ELR (cell line): ENCODE results near the gene RASGRF1.

Source experiments
- DNase-seq: peaks from one replicate; pipeline ENCODE4 v3.0.0-alpha.2; 2015; ENCODE audit warnings: low read depth

The RASGRF1 gene

GRCh38 chr15:78950902-78951840 is 139.4 kb downstream of the RASGRF1 start:
- peak; percentile 45 for DNase-seq

DNA sequence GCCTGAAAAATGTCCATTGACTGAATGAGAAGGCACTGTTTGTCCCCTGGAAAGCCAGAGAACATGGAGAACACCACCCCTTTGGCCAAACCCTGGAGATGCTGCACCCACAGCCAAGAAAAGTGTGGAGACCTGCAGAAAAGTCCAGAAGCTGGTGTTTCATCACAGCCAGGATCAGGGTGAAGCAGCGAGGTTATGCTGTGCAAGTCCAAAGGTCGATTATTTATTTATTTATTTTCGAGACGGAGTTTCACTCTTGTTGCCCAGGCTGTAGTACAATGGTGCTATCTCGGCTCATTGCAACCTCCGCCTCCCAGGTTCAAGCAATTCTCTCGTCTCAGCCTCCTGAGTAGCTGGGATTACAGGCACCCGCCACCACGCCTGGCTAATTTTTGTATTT is 140.2 kb downstream of the RASGRF1 start:
- DNase-seq, result no peak

- no peak for DNase-seq
These were observed 141.1 kb downstream of the RASGRF1 start for GRCh38 chr15:78949461-78949860.

DNA sequence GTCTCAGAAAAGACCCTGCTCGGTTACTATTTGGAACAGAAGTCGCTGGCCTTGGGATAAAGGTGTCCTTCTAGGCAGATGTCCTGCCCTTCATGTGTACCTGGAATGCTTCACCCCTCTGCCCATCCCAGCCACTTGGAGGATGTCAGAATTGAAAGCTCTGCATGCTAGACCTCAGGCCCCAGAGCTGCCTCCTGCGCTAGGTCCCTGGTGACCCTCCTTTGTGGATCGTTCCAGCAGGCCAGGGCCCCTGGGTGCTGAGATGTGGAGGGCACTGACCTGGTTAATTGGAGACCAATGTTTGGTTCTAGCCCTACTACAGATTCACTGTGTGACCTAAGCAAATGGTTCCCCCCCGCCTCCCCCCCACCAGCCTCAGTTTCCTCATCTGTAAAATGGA is 143.1 kb downstream of the RASGRF1 start:
- DNase-seq, result no peak

DNA sequence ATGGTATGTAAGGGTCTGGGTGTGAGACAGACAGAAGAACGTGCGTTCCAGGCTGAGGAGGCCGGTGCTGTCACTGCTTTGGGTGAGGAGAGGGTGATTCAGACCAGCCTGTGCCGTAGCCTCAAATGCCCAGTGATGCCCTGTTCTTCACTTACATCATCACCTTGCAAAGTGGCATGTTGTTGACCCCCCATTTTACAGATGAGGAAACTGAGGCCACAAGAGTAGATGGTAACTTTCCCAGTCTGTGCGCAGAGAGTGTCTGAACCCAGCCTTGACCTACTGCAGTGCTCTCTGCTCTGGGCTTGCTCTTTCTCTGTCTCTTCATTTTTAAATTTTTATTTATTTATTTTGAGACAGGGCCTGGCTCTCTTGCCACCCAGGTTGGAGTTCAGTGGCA is 144.1 kb downstream of the RASGRF1 start:
- DNase-seq, result no peak

DNA sequence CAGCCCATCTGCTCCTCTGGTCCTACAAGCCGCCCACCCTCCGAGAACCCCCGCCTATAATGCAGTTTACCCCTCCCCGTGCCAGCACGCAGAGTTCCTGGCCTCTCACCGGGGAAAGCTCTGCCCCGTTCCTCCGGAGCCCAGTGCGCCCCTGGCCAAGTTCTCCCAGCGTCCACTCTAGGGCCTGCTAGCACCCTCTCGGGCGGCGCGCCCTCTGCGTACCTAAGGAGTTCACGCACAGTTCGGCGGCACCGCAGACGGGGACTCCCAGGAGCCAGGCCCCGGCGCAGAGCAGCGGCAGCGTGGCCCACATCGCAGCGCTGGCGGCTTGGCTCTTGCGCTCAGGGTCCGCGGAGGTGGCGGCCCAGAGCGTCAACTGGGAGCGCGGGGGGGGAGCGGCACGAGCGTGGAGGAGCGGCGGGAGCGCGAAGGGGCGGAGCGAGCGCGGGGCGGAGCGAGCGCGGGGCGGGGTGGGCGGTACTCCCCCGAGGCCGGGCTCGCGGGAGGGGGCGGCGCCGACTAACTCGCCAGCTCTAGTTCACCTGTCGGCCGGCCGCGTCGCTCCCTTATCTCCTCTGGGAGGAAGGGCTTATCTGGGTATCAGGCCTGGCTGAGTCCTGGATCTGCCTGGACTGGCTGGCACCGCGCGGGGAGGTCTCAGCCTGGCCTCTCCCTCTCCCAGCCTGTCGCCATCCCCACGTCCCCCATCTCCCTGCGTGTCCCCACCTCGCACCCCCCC is 145.7 kb downstream of the RASGRF1 start, which contains the start of gene CTSH:
TSS of gene CTSH (minus strand) at position 378 of the 739 bp plus-strand sequence. CDS start at position 313, 65 bp downstream.
- peak; percentile 48 for DNase-seq

GRCh38 chr15:78944202-78944625 is 146.4 kb downstream of the RASGRF1 start:
- no peak for DNase-seq

DNA sequence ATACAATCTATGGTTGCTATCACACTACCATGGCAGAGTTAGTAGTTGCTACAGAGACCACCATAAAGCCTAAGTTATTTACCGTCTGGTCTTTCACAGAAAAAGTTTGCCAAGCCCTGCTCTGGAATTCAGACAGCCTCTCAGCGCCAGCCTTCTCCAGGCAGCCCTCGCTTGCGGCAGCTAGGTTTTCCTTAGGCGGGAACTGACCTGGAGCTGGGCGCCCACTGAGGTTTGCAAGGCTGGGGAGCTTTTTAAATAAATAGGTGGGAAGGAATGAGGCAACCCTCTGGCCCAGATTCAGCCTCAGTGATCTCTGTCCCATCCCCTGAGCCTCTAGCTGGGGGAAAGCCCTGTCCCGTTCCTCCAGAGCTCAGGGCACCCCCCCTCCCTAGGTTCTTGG is 146.9 kb downstream of the RASGRF1 start:
- DNase-seq, result no peak

DNA sequence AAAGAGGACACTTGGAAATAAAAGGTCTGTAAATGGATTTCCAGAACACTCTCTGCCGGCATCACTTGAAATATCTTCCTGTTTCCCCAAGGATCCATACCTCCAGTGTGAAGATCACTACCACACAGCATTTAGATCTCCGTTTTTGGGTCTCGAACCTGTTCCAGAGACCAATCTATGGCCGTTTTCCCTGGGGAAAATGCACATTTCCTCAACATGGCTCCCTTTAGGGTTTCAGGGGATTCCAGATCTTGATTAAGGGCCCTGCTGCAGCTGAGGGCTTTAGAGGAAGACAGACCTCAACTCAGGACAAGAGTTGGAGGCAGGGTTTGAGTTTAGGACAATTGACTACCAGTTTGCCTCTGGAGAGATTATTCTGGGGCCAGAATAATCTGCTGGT is 147.8 kb downstream of the RASGRF1 start:
- no peak for DNase-seq

DNA sequence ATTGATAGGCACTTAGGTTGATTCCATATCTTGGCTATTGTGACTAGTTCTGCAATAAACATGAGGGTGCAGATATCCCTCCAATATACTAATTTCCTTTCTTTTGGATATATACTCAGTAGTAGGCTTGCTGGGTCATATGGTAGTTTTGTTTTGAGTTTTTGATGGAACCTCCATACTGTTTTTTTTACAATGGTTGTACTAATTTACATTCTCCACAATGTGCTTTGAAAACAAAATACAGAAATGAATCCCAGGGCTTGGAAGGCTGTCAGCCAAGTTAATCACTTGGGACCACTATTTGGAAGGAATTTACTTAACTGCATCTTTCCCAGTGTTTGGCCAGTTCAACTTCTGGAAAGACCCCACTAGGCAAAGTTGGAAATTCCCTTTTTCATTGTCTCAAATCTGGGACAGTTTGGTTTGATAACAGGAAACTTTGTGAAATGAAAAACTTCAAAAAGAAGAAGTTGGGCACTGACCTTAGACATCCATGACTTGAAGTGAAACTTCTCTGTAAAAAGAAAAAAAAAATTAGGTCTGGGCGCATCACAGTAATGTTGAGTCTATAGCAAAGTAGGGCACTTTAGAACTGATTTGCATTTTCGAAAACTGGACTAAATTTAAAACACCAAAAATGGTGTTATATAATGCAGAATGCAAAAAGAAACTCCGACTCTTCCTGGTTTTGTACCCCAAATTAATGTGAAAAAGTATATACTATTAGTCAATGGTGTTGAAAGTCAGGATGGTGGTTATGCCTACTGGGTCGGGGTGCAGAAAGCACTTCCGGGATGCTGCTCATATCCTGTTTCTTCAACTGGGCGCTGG is 151.7 kb downstream of the RASGRF1 start:
- no peak for DNase-seq

DNA sequence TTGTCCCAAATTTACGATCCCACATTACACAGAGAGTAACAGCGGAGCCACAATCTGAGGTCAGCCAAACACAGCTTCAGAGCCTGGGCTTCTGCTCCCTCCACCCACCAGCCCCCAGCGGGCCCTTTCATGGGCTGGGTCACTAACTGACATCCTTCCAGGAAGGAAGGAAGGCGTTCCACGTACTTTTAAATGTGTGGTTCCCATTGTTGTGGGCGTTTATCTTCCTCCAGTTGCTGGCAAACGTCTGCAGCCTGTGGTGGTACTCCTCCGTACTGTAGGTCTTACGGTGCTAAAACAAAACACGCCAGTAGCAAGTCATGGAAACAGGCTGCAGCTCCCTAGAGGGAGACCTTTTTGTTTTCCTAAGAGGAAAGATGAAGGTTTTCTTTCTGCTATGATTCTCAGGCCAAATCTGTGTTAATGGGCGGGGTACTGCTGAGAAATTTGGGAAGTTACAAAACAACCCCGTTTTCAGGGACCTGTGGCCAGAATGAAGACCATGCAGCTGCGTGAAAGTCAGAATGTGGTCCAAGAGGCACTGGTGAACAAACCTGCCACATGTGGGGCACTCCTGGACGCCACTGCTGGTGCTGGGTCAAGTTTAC is 153.3 kb downstream of the RASGRF1 start:
- DNase-seq, result no peak

DNA sequence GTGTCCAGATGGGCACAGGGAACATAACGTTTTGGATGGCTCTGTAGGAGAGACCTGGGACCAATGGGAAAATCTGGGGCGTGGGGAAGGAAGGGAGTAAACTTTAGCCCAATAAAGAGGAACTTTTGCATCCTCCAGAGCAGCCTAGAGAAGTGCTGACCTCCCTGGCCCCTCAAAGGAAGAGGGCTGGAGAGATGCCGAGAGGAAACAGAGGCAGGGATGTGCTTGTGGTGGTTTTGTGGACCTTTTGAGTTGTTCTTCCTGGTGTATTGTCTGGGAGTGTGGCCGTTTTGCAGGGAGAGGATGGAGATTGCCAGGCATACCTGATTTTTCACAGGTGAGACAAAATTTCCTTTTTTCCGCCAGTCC is 155.9 kb downstream of the RASGRF1 start:
- no peak for DNase-seq

DNA sequence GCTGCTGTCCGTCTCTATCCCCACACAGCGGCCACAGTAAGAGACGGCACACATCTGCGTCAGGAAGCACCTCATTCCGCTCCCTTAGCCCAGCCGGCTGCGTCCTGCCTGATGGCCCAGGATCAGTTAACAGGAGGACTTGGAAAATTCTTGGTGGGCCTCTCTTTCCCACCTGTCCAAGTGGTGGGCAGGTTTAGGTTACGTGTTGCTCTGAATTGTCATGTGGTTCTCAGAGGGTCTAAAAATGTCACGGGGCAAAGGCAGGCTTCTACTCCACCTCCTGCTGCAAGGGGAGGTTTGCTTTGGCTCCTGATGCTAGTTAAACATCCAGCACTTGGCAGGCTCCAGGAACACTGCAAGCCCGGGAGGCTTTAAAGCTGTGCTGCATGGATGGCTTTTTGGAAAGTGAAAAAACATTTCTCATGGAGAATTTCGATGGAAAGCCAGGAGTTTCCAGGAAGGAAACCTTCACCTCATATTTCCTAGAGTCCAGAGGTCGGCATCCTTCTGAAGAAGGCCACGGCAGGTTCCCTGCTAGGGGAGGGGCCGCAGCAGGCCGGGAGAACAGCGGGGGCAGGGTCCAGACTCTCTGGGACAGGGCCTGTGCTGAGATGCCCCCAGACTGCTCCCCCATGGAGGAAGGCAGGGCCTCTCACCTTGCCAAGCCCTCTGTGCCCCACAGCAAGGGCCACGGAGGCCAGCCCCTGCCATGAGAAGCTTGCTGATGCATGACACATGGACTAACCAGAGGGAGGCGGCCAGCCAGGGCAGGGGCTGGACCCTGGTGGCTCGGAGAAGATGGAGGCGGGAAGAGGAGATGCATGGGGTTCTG is 156.5 kb downstream of the RASGRF1 start:
- DNase-seq, result no peak

DNA sequence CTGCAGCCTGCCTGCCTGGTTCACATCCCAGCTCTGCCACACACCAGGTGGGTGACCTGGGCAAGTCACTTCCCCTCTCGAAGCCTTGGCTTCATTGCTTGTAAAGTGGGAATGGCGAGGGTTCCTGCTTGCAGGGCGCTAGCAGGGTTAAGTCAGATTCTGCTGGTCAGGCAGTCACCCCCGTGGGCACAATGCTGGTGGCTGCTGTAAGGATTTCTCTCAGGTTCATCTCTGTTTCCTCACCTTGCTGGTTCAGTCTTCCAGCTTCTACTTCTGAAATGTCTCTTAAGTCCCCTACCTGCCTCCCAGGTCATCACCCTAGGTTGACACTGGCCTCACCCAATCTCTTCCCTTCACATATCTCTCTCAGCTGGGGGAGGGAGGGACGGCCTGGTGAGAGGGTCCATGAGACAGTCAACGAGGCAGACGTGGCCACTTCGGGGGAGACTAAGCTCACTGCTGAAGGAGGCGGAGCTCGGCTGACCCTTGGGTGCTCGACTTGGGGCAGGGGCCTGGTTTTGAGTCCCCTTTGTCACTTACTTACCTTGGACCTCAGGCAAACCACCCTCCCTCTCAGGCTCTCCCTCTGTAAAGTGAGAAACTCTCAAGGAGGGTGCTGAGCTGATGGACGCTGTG is 157.3 kb downstream of the RASGRF1 start:
- no peak for DNase-seq

DNA sequence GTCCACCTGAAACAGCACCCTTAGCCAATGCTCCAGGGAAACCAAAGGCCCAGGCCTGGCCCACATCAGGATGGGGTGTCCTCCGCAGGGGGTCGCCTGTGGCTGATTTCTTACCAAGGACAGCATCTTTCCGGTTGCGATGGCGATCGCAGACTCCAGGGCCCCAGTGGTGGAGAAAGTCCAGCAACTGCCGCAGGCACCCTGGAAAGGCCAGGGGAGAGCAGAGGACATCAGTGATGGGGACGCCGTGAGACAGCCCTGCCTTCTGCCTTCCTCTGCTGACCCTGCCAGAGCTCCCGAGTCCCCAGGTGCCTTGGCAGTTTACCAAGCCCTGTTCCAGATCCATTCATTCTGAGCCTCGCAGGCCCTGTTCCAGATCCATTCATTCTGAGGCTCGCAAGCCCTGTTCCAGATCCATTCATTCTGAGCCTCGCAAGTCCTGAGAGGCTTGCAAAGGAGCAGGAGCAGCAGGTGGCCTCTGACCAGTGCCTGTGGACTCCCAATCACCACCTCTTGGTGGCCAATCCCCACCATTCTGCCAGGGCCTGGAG is 158.2 kb downstream of the RASGRF1 start:
- DNase-seq, result no peak

GRCh38 chr15:78931439-78932257 is 158.9 kb downstream of the RASGRF1 start:
- no peak for DNase-seq

- DNase-seq, result peak; percentile 95
These were observed 159.8 kb downstream of the RASGRF1 start for GRCh38 chr15:78930577-78931388.

- DNase-seq, result no peak
These were observed 160.9 kb downstream of the RASGRF1 start for GRCh38 chr15:78929536-78930264.
